Measurements from ENCODE around the gene ODAD2.

Gene ODAD2

DNA sequence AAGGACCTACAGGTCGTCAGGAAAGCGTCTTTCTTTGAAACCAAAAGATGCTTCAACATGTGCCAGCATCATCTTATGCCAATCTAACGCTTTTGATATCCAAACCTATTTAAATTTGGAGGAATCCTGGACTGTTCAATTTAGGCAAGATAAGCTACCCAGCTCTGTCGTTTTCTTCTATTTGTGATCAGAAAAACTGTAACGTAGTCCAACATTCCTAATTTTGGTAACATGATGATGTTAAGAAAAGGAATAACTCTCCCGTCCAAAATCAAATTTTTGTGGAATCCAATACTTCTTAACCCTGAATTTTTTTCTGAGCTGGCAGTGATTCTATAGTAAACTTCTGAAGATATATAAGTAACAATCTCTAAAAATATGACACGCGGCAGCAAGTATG, 160.0 kb downstream of the ODAD2 start:
- Mint-ChIP-seq H3K4me3 (no peak overlapping the region), H3K36me3 (ENCODE audit: low read depth) (no peaks in the 10 kb centered on the region), H3K4me1 (no peaks in the 10 kb centered on the region), H3K27ac (no peak overlapping the region), H3K9me3 (no peaks in the 10 kb centered on the region), H3K27me3 (peaks cover 3% of the 10 kb centered on the region)
- no peak for DNase-seq
- no peak for ATAC-seq

DNA sequence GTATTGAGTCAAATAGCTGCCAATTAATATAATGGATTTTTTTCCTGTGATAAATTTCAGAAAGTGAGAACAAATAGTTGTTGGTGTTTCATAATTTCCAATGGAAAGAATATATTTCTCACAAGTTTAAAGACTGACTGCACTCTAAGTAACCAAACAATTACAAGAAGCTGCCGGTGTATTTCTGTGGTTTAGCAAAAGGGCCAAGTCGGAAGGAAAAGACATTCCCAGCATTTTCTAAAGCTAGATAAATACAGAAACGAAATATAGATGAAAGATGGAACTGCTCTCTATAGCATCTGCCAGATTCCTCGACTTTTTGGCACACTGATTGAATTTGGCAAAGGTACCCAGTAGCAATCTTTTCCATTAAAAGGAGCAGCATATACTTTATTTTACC, 160.5 kb downstream of the ODAD2 start:
- H3K4me3 Mint-ChIP-seq, result no peak overlapping the region
- ATAC-seq (no peak), DNase-seq (no peak)
- H3K4me1 Mint-ChIP-seq, result no peaks in the 10 kb centered on the region
- H3K27me3 Mint-ChIP-seq, result peaks cover 3% of the 10 kb centered on the region
- no peaks in the 10 kb centered on the region for H3K9me3 Mint-ChIP-seq
- no peak overlapping the region for H3K27ac Mint-ChIP-seq
- H3K36me3 Mint-ChIP-seq (ENCODE audit: low read depth), result no peaks in the 10 kb centered on the region

DNA sequence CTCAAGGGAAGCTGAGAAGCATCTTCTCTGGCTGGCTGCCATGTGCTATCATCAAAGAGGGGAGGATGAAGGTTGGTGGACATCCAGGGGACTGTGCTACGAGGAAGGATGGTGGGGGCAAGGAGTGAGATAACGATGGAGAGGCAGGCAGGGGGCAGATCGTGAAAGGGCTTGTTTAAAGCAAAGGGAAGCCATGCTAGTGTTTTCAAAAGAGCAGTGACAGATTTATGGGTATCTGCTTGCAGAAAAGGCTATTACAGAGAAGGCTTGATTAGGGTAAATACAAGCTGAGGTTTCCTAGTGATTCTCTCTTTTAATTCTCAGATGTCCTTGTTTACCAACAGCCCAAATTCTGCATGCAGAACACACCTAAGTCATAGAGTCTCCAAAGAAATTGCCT, 164.4 kb downstream of the ODAD2 start:
- no peaks in the 10 kb centered on the region for H3K36me3 Mint-ChIP-seq (ENCODE audit: low read depth)

DNA sequence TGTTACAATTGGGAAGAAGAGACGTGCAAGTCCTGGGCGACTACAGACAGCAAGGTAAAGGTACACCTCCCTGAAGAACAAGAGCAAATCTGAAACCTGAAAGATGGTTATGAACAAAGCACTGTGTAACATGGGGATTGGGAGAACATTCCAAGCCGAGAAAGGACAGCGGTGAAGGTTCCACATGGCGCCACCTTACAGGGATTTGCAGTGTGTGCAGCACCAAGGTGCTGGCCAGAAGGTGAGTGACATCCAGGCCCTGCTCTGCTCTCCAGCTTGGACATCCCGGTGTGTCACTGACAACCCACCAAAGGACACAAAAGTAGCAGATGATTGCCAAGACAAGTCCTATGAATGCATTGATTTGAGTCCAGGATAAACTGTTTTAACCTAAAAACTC, 165.1 kb downstream of the ODAD2 start:
- ATAC-seq (no peak), DNase-seq (no peak)

More for the DNA sequence above, 164.4 kb downstream of the ODAD2 start:
- H3K27ac Mint-ChIP-seq, result no peak overlapping the region
- H3K4me1 Mint-ChIP-seq, result no peaks in the 10 kb centered on the region
- H3K27me3 Mint-ChIP-seq, result peaks cover 5% of the 10 kb centered on the region
- no peak overlapping the region for H3K4me3 Mint-ChIP-seq
- DNase-seq, result no peak
- ATAC-seq, result no peak
- H3K9me3 Mint-ChIP-seq, result no peaks in the 10 kb centered on the region

DNA sequence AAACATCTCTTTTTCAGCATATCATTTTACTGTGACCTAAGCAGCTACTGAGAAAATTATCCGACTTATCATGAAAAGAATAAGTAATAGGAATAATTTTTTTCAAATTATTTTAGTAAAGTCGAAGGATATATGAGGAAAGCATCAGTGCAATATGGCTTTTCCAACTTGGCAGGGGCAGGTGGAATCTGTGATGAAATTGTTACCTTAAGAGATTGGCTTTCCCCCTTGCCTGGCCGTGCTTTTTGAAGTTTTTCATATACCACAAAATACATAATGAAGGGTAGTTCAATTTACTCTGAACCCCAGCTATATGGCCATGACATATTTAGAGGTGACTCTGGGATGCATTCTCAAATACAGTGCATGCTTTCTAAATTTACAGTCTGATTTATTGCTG, 166.1 kb downstream of the ODAD2 start:
- H3K4me3 Mint-ChIP-seq, result no peak overlapping the region
- H3K9me3 Mint-ChIP-seq, result no peaks in the 10 kb centered on the region
- no peak for ATAC-seq
- H3K27me3 Mint-ChIP-seq, result peaks cover 5% of the 10 kb centered on the region
- H3K27ac Mint-ChIP-seq, result no peak overlapping the region
- no peak for DNase-seq
- H3K4me1 Mint-ChIP-seq, result no peaks in the 10 kb centered on the region
- no peaks in the 10 kb centered on the region for H3K36me3 Mint-ChIP-seq (ENCODE audit: low read depth)

More for the DNA sequence above, 165.1 kb downstream of the ODAD2 start:
- H3K27ac Mint-ChIP-seq, result no peak overlapping the region
- peaks cover 5% of the 10 kb centered on the region for H3K27me3 Mint-ChIP-seq
- H3K9me3 Mint-ChIP-seq, result no peaks in the 10 kb centered on the region
- no peaks in the 10 kb centered on the region for H3K4me1 Mint-ChIP-seq
- H3K4me3 Mint-ChIP-seq, result no peak overlapping the region
- H3K36me3 Mint-ChIP-seq (ENCODE audit: low read depth), result no peaks in the 10 kb centered on the region

DNA sequence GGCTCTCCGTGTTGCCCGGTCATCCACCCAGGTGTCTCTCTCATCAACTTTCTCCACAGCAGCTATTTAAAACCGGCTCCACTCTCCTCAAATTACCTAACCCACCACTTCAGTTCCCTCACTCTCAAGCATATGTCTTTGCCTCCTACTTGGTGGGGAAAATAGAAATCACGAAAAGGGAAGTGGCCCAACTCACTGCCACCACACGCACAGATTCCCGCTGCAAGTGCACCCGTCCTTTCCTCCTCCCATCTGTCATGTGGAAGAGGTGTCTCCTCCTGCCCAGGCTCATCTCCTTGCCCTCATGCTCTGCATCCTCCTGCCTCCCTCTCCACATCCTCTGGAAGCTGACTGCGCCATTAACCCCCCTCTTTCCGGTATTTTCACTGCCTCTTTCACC, 172.5 kb downstream of the ODAD2 start:
- ATAC-seq (no peak), DNase-seq (no peak)
- no peaks in the 10 kb centered on the region for H3K36me3 Mint-ChIP-seq (ENCODE audit: low read depth)
- H3K4me3 Mint-ChIP-seq, result no peak overlapping the region
- no peaks in the 10 kb centered on the region for H3K9me3 Mint-ChIP-seq
- H3K27me3 Mint-ChIP-seq, result peaks cover 2% of the 10 kb centered on the region
- no peaks in the 10 kb centered on the region for H3K4me1 Mint-ChIP-seq
- H3K27ac Mint-ChIP-seq, result no peak overlapping the region

DNA sequence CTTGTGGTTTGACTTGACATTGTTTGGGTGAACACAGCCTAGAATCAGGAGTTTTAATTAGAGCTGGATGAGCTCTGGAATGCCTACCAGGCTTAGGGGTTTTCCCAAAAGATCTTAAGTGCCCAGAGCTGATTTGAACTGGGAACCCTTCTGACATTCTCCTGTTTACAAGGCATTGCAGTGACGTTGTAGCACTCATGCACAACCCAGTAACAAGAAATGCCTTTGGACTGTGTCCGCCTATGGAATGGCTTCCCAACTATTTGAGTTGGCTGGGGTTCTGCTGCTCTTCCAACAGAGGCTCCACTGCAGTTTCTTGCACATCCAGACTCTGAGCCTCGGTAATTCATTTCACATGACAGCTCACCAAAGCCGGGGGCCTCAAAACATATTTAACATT, 176.6 kb downstream of the ODAD2 start:
- Mint-ChIP-seq H3K4me1 (no peaks in the 10 kb centered on the region), H3K9me3 (no peaks in the 10 kb centered on the region), H3K4me3 (no peak overlapping the region), H3K27ac (no peak overlapping the region), H3K36me3 (ENCODE audit: low read depth) (no peaks in the 10 kb centered on the region), H3K27me3 (no peaks in the 10 kb centered on the region)
- ATAC-seq (no peak), DNase-seq (no peak)

DNA sequence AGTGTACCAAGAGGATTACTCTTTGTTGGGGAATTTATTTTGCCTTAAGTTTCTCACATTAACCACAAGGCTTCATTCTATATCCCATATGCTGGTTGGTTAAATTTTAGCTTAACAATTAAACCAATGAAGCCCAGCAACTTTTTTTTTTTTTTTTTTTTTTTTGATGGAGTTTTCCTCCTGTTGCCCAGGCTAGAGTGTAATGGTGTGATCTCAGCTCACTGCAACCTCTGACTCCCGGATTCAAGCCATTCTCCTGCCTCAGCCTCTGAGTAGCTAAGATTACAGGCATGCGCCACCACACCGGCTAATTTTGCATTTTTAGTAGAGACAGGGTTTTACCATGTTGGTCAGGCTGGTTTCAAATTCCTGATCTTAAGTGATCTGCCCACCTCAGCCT, 178.2 kb downstream of the ODAD2 start:
- DNase-seq (no peak), ATAC-seq (no peak)
- Mint-ChIP-seq H3K27me3 (no peaks in the 10 kb centered on the region), H3K36me3 (ENCODE audit: low read depth) (no peaks in the 10 kb centered on the region), H3K9me3 (no peaks in the 10 kb centered on the region), H3K27ac (no peak overlapping the region), H3K4me3 (no peak overlapping the region), H3K4me1 (no peaks in the 10 kb centered on the region)

DNA sequence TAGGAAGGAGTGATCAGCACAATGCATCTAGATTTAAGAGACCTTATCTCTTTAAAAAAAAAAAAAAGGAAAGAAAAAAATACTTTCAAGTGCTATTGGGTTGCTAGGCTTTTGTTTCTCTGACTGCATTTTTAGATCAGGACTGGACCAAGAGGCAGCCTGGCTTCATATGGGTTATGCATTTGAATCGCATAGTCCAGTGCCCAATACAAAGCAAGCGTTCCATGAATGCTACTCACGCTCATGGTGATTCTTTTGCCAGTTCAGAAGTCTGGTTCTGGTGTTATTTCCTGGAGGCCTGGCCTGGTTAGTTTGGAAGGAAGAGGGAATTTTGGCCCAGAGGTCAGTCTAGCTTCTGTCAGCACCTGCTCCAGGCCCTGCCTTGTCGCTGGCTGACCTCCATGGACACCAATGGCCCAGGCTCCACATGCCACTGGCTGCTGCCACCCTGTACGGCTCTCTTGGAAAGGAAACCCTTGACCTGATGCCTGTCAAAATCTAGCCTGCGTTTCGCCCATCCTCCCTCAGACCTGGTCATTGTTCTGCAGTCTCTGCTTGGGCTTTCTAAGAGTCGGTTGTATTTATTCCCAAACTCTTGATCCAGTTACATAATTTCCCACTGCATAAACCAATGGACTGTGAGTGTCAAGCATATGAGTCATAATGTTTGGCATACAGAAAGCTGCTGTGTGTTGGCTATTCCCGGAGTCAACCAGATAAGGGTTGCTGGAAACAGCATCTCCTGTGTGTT, 178.9 kb downstream of the ODAD2 start:
- DNase-seq (no peak), ATAC-seq (no peak)
- Mint-ChIP-seq H3K36me3 (ENCODE audit: low read depth) (no peaks in the 10 kb centered on the region), H3K27ac (no peak overlapping the region), H3K9me3 (no peaks in the 10 kb centered on the region), H3K27me3 (no peaks in the 10 kb centered on the region), H3K4me1 (no peaks in the 10 kb centered on the region), H3K4me3 (no peak overlapping the region)

DNA sequence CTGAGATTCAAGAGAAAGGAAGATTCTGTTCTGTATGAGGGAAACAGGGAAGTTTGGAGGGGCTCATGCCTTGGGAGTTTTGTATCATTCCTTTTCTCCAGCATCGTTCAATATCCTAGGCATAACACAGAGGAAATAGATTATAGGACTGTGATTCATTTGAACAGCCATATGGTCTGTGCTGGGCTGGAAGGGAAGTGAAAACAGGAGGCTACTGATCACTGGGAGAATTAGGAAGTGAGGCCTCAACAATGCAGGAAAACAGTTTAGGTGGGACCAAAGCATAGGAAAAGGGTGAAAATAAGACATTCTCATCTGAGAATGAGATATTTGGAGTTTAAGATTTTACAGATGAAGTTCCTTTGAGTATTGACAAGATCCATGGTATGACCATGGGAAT, 182.6 kb downstream of the ODAD2 start:
- Mint-ChIP-seq H3K4me1 (no peaks in the 10 kb centered on the region), H3K27me3 (no peaks in the 10 kb centered on the region), H3K4me3 (no peak overlapping the region), H3K27ac (no peak overlapping the region), H3K9me3 (no peaks in the 10 kb centered on the region), H3K36me3 (ENCODE audit: low read depth) (no peaks in the 10 kb centered on the region)
- ATAC-seq (no peak), DNase-seq (no peak)

DNA sequence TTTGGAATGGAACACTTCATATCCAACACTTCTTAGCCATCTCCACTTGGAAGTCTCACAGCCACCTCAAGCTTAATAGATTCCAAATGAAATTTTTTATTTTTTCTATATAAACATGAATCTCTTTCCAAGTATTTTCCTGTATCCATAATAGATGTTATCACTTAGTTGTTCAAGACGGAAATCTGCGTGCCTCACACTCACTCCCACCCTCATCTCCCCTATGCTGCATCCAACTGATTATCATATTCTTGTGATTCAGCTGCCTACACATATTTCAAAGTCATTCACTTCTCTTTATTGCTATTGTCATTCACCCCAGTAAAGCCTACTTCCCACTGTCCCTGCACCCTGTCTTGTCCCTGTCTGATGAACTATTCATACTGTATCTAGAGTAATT, 183.0 kb downstream of the ODAD2 start:
- ATAC-seq, result no peak
- H3K4me3 Mint-ChIP-seq, result no peak overlapping the region
- peaks cover under 1% of the 10 kb centered on the region for H3K27me3 Mint-ChIP-seq
- H3K36me3 Mint-ChIP-seq (ENCODE audit: low read depth), result no peaks in the 10 kb centered on the region
- no peak overlapping the region for H3K27ac Mint-ChIP-seq
- no peaks in the 10 kb centered on the region for H3K9me3 Mint-ChIP-seq
- DNase-seq, result no peak
- no peaks in the 10 kb centered on the region for H3K4me1 Mint-ChIP-seq

DNA sequence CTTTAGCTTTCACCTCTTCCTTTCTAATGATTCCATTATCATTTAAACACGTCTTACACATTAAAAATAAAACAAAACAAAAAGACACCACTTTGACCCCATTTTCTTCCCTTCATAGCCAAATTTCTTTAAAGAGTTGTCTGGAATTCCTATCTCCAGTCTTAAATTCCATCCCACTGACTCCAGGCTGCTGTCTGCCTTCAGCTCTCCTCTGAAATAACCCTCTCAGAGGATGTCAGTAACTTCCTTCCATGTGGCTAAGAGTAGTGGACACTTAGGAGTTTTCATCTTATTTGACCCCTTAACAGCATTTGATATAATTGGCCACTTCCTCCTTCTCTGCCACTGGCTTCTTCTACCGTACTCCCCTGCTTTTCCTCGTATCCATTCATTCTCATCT, 183.6 kb downstream of the ODAD2 start:
- Mint-ChIP-seq H3K27ac (no peak overlapping the region), H3K27me3 (peaks cover 2% of the 10 kb centered on the region), H3K9me3 (no peaks in the 10 kb centered on the region), H3K4me3 (no peak overlapping the region), H3K36me3 (ENCODE audit: low read depth) (no peaks in the 10 kb centered on the region), H3K4me1 (no peaks in the 10 kb centered on the region)
- DNase-seq (no peak), ATAC-seq (no peak)

DNA sequence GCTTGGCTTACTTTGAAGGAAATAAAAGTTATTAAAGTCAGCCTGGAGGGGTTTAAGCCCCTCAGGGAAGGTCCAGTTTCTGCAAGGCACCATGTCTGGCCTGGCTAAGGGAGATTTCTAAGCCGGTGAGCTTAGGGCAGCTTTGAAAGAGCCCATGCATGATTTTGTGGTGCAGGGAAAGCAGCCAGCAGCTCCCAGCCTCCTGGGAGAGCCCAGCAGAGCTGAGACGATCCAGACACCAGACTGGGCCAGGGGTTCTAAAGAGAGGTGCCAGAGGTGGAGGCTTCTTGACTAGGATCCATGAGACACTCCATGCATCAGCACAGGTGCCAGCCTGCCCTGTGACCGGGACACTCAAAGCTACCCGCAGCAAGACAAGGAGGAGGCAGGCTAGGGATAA, 193.7 kb downstream of the ODAD2 start:
- Mint-ChIP-seq H3K27ac (no peak overlapping the region), H3K36me3 (ENCODE audit: low read depth) (no peaks in the 10 kb centered on the region)
- ATAC-seq, result no peak

DNA sequence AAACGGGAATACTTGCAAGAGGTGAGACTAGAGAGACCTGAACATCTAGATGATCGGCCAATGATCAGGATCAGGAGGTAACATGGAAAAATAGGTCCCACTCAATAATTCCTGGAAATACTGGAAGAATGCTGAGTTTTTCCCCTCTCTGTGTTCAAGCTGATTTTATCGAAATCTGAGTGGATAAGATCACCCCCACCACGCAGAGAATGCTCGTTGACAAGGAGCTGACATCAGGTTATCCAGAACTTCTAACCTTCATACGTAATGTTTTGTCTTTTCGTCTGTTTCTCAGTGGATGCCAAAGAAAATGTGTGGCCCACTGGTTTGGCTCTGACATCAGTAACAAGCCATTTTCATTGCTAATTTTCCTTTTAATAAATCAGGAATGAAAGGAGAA, 194.7 kb downstream of the ODAD2 start:
- Mint-ChIP-seq H3K27ac (no peak overlapping the region), H3K4me1 (no peaks in the 10 kb centered on the region), H3K36me3 (ENCODE audit: low read depth) (no peaks in the 10 kb centered on the region), H3K4me3 (no peak overlapping the region), H3K9me3 (no peaks in the 10 kb centered on the region), H3K27me3 (peaks cover 14% of the 10 kb centered on the region)
- ATAC-seq (no peak), DNase-seq (no peak)

More for the DNA sequence above, 193.7 kb downstream of the ODAD2 start:
- Mint-ChIP-seq H3K27me3 (peaks cover 14% of the 10 kb centered on the region), H3K4me1 (no peaks in the 10 kb centered on the region), H3K9me3 (no peaks in the 10 kb centered on the region), H3K4me3 (no peak overlapping the region)
- DNase-seq, result no peak

DNA sequence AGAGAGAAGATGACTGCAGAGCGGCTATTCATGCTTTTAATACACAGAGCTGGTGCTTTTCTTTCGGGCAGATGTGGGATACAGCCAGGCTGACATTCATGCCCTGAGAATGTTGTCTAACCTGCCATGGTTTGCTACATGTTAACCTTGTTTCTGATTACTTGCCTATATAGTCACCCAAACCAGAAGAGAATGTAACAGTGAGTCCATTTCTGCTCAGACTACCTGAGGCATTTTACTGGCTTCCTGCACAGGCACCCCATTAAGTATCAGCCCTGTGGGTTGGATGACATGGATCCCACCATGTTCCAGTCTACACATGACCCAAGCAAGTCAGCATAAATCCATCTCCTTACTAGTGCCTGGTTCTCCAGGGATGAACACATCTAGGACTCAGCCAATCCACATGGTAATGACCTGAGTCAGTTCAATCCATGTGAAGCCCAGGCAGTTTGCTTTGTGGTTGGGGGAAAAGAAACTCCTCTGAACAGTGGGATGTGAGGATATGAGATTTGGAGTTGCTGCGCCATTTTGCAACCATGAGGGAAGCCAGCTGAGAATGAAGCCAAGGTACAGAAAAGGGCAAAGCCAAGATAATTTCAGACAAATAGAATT, 197.6 kb downstream of the ODAD2 start:
- Mint-ChIP-seq H3K36me3 (ENCODE audit: low read depth) (no peaks in the 10 kb centered on the region), H3K9me3 (no peaks in the 10 kb centered on the region), H3K4me1 (no peaks in the 10 kb centered on the region), H3K27me3 (peaks cover 18% of the 10 kb centered on the region), H3K4me3 (no peak overlapping the region), H3K27ac (no peak overlapping the region)
- DNase-seq (no peak), ATAC-seq (no peak)
